ENCODE data around the gene SASH1. TPM values are rescaled to one million over a fixed set of nuclear protein-coding genes. Genes with fewer than 3 reads are reported as not detected.

Gene SASH1
- total RNA-seq, 4 donors from 2014 or later, result 132 to 238 (median 160) TPM

DNA sequence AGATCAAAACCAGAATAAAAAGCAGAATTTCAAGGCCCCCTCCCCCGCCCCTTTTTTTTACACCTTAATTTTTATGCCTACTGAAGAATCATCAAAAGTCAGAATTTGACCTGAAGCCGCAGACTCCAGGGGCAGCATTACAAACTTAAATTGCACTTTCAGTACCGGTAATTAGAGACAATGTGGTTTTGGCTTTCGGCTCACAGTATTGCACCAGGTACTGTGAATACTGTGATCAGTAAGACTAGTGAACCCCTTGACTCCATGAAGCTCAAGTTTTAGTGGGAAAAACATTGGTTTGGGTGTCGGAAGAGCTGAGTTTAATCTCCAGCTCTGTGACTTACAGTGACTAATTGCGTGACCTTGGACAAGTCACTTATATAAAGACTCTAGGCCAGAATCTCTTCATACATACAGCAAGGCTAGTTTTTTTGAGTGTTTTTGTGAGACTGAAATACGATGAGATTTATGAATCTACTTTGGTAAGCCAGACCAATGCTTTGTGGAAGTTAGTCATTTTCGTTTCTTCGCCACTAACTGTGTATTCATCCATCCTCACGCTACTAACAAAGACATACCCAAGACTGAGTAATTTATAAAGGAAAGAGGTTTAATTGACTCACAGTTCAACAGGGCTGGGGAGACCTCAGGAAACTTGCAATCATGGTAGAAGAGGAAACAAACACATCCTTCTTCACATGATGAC lies 114.7 kb downstream of the SASH1 start:
- no peak for DNase-seq (ENCODE audit: low spot score in 2 of 2)
- Histone ChIP-seq H3K36me3 (peaks cover 0 to 6% (median 0%) of the 10 kb centered on the region in 3 donors), H3K4me1 (peaks cover 0 to 35% (median 0%) of the 10 kb centered on the region in 4 donors), H3K27ac (no peak overlapping the region), H3K9me3 (no peaks in the 10 kb centered on the region), H3K27me3 (no peaks in the 10 kb centered on the region), H3K4me3 (no peak overlapping the region)
- TF ChIP-seq, protein P1, sequence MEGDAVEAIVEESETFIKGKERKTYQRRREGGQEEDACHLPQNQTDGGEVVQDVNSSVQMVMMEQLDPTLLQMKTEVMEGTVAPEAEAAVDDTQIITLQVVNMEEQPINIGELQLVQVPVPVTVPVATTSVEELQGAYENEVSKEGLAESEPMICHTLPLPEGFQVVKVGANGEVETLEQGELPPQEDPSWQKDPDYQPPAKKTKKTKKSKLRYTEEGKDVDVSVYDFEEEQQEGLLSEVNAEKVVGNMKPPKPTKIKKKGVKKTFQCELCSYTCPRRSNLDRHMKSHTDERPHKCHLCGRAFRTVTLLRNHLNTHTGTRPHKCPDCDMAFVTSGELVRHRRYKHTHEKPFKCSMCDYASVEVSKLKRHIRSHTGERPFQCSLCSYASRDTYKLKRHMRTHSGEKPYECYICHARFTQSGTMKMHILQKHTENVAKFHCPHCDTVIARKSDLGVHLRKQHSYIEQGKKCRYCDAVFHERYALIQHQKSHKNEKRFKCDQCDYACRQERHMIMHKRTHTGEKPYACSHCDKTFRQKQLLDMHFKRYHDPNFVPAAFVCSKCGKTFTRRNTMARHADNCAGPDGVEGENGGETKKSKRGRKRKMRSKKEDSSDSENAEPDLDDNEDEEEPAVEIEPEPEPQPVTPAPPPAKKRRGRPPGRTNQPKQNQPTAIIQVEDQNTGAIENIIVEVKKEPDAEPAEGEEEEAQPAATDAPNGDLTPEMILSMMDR (IDR thresholded peaks at IDR 0.05), result no peak
- TF ChIP-seq EP300 (IDR thresholded peaks at IDR 0.05), result no peak
- 94 to 95% methylated on average over 10 of the region's 10 CpGs for WGBS, 2 donors

DNA sequence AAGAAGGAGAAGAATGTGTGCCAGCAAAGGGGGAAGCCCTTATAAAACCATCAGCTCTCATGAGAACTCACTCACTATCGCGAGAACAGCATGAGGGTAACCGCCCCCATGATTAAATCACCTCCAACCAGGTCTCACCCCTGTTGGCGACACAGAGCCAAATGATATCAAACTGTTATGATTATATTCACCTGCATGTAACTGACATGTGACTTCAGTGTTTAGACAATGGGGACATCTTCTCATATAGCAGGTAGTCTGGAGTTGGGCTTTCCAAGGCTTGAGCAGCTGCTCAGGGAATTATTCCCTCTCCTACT lies 115.2 kb downstream of the SASH1 start:
- Histone ChIP-seq H3K27me3 (no peaks in the 10 kb centered on the region), H3K27ac (no peak overlapping the region), H3K4me1 (peaks cover 0 to 39% (median 0%) of the 10 kb centered on the region in 4 donors), H3K9me3 (no peaks in the 10 kb centered on the region), H3K4me3 (no peak overlapping the region), H3K36me3 (peaks cover 0 to 6% (median 0%) of the 10 kb centered on the region in 3 donors)
- WGBS, 2 donors, result 93% methylated on average over 4 of the region's 4 CpGs
- TF ChIP-seq, protein P1 (IDR thresholded peaks at IDR 0.05), result no peak
- TF ChIP-seq EP300 (IDR thresholded peaks at IDR 0.05) (no peak), POLR2A (IDR thresholded peaks at IDR 0.05) (no peak)
- DNase-seq (ENCODE audit: low spot score in 2 of 2), result no peak

DNA sequence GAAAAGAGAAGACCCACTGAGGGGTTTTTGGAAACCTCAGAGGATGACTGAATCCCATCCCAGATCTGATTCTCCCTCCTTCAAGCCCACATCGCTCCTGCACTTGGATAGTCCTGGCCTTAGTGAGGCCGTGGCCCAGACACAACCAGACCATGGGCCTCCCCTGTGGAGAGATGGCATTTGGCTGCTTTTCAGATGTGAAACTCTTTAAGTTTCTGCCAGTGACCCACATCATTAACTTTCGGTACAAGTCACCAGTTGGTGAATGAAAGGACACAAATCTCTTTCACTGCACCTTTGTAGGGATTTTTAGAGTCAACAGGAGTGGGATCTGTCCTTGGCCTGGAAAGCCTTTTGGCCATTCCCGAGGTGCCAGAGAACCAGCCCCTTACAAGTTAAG lies 116.6 kb downstream of the SASH1 start:
- no peak overlapping the region for H3K27ac ChIP-seq
- WGBS, 2 donors, result 93 to 94% methylated on average over 4 of the region's 4 CpGs
- no peaks in the 10 kb centered on the region for H3K9me3 ChIP-seq
- H3K4me1 ChIP-seq, result peaks cover 0 to 41% (median under 1%) of the 10 kb centered on the region in 4 donors
- H3K27me3 ChIP-seq, result no peaks in the 10 kb centered on the region
- DNase-seq (ENCODE audit: low spot score in 2 of 2), result no peak
- peaks cover 0 to 6% (median 0%) of the 10 kb centered on the region in 3 donors for H3K36me3 ChIP-seq
- TF ChIP-seq POLR2A (IDR thresholded peaks at IDR 0.05) (no peak), EP300 (IDR thresholded peaks at IDR 0.05) (no peak)
- TF ChIP-seq, protein P1 (IDR thresholded peaks at IDR 0.05), result no peak
- no peak overlapping the region for H3K4me3 ChIP-seq

DNA sequence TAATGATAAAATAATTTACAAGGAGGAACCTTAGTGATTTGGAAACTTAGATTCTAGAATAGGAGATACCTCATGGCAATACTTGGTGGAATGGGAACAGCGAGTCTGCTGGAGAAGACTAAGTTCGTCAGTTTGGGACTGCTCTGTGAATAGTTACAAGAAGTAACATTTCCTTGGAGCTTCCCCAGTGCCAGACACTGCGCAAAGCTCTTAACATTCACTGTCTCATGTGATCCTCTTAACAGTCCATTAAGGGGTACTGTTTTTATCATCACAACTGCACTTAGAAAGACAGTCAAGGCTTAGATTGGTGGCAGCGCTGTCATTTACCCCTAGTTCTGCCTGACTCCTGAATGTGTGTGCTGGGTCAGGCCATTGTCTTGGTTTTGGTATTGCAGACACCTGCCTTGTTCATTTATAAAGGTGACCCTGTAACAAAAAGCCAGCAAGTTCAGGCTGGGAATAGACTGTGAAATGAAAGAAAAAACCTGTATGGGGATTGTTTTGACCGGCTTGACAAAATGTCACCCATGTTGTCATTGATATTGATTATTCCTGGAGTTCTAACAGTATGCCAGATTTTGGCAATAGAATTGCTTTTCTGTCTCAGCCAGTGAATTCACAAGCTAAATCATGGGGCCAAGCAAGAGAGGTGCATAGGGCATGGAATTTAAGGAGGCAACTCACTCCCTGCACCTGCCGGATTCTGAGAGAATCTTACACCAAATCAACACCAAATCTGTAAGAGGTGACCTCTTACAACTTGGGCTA lies 118.4 kb downstream of the SASH1 start:
- WGBS, 2 donors, result 94 to 97% methylated on average over 6 of the region's 6 CpGs
- peaks cover 0 to 6% (median 0%) of the 10 kb centered on the region in 3 donors for H3K36me3 ChIP-seq
- peak overlapping the region in 2 of 4 donors; percentile 8 to 34 for H3K27ac ChIP-seq
- no peak overlapping the region for H3K4me3 ChIP-seq
- no peaks in the 10 kb centered on the region for H3K9me3 ChIP-seq
- DNase-seq (ENCODE audit: low spot score in 2 of 2), result no peak
- peaks cover 0 to 42% (median 10%) of the 10 kb centered on the region in 4 donors for H3K4me1 ChIP-seq
- TF ChIP-seq EP300 (IDR thresholded peaks at IDR 0.05) (no peak), POLR2A (IDR thresholded peaks at IDR 0.05) (no peak)
- TF ChIP-seq, protein P1 (IDR thresholded peaks at IDR 0.05), result no peak
- no peaks in the 10 kb centered on the region for H3K27me3 ChIP-seq

DNA sequence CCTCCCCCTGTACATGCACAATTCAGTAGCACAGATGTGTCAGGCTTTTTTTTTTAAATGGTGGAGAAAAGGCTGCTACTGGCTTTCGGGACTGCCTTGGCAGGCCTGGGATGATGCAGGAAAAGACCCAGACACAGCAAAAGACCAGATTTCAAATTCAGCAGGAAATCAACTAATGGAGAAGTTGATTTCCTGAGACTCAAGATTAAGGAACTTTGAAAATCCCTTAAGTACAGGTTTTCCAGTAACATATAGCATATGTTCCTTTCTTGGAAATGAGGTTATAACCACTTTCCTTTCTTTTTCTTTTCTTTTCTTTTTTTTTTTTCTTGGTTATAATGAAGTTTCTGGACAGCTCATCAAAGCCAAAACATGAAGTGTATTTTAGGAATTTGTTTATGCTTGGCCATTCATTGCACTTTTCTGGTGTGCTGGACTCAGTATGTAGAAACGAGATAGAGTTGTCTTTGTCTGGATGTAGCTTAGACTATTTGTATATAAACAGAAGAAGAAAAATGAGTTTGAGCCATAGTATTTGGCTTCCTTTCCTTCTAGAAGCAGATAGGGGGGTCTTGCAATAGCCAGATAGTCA lies 119.4 kb downstream of the SASH1 start:
- peaks cover 0 to 50% (median 10%) of the 10 kb centered on the region in 4 donors for H3K4me1 ChIP-seq
- H3K27ac ChIP-seq, result peak overlapping the region in 3 of 4 donors; percentile 8 to 36 (median 34)
- H3K4me3 ChIP-seq, result no peak overlapping the region
- peaks cover 0 to 6% (median 0%) of the 10 kb centered on the region in 3 donors for H3K36me3 ChIP-seq
- no peaks in the 10 kb centered on the region for H3K27me3 ChIP-seq
- DNase-seq (ENCODE audit: low spot score in 2 of 2), result no peak
- WGBS, 2 donors, result 18 to 19% methylated on average over 2 of the region's 2 CpGs
- TF ChIP-seq, protein P1 (IDR thresholded peaks at IDR 0.05), result no peak
- TF ChIP-seq EP300 (IDR thresholded peaks at IDR 0.05), result no peak
- no peak for TF ChIP-seq POLR2A (IDR thresholded peaks at IDR 0.05)
- H3K9me3 ChIP-seq, result no peaks in the 10 kb centered on the region

Measured in tibial nerve (tissue), 4 donors.